T47D (cell line): Measurements from ENCODE around the gene GALNT17.

Experiments used
- DNase-seq, 2 experiments: peaks; one replicate each; pipeline versions ENCODE4 v3.0.0 to v3.0.0-alpha.2; 2011 to 2012; ENCODE audit warnings: low read depth in 1 of 2, low spot score in 1 of 2
- JUND ChIP-seq: IDR thresholded peaks from 2 replicates; pipeline ENCODE4 v1.6.1; 2012; ENCODE audit warnings: low read depth
- in situ Hi-C: cut with HindIII; loops from 2 replicates; pipeline ENCODE4 v1.10.0; 2016; ENCODE audit warnings: low sequenced_read_pairs, low pct_unique_long_range_greater_than_20kb

GALNT17 gene

GRCh38 chr7:71697400-71697799, 565.5 kb downstream of the GALNT17 start:
- in situ Hi-C loops = no loop called here
- DNase-seq = no peak
- TF ChIP-seq JUND = no peak

DNA sequence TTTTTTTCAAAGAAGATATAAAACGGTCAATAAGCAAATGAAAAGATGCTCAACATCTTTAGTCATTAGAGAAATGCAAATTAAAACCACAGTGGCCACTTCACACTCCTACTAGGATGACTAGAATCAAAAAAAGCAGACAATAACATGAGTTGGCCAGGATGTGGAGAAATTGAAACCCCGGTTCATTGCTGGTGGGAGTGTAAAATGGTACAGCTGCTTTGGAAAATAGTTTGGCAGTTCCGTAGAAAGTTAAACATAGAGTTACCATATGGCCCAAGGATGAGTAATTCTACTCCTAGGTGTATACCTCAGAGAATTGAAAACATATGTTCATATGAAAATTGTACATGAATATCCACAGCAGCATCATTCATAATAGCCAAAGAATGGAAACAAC, 573.3 kb downstream of the GALNT17 start:
- in situ Hi-C loops = no loop called here
- no peak for TF ChIP-seq JUND
- no peak for DNase-seq

DNA sequence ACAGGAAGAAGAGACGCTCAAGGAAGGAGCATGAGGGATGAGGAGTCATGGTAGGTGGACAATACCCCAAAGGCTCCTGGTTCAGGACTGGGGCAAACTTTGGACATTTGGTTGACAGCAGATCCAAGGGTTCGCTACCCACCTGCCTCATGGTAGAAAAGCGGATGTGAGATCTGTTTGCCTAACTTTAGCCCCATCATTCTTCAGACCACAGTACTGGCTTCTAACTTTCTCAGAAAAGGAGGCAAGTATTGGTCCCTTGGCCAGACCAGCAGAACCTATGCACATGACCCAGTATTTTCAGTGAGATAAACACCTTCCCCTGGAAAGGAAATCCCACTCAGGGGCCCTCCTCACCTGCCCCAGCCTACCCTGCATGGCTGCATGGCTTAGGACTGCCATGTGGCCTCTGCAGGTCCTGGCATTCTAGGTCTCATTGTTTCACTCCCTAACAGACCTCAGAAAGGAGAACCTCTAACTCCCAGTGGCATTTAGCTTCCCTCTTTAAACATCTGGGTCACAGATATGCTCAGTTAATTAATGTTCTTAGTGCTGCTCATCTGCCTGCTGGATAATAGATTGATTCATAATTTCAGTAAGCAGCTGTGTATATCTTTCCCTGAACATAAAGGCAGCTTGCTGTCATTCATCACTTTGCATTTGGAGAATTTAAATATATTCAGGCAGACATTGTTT, 574.1 kb downstream of the GALNT17 start:
- in situ Hi-C loops = no loop called here
- no peak for TF ChIP-seq JUND
- no peak for DNase-seq

DNA sequence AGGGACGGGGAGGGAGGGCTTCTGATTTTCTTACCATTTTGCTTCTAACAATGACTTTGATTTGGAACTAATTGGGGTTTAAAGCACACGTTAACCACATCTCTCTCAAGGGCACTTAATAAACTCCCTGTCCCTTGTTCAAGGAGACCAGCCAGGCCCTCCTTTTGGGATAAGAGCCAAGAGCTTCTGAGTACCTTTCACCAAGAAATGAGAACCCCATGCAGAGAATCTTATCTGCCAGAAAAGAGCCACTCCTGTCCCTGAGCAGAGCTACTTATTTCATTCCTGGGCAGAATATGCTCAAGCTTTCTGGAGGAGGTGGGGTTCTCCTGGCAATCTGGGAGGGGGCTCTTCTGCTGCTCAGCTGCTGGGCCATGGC, 574.6 kb downstream of the GALNT17 start:
- in situ Hi-C loops = no loop called here
- no peak for TF ChIP-seq JUND
- no peak for DNase-seq

DNA sequence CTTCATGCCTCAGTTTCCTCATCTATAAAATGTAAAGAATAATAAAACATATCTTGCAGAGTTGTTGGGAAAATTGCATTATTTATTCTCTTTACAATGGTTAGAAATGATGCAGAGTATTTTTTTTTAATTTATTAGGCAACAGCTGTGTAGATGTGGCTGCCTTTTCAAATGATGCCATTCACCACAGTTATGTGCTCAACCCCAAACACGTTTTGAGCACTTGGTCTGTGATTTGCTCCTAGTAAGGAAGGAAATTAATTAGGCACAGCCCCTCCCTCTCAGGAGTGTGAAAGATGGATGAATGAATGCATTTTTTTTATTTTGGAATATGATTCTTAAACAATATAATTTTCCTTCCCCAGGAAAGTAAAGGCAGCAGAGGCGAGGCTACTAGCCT, 575.1 kb downstream of the GALNT17 start:
- no peak for DNase-seq
- in situ Hi-C loops = no loop called here
- no peak for TF ChIP-seq JUND

GRCh38 chr7:71708710-71709109, 576.8 kb downstream of the GALNT17 start:
- no peak for TF ChIP-seq JUND
- in situ Hi-C loops = no loop called here
- DNase-seq = no peak

GRCh38 chr7:71710442-71710841, 578.5 kb downstream of the GALNT17 start:
- in situ Hi-C loops = no loop called here
- no peak for TF ChIP-seq JUND
- no peak for DNase-seq

- no peak for TF ChIP-seq JUND
- in situ Hi-C loops = no loop called here
- no peak for DNase-seq
These were observed 580.8 kb downstream of the GALNT17 start for GRCh38 chr7:71712653-71713180.

DNA sequence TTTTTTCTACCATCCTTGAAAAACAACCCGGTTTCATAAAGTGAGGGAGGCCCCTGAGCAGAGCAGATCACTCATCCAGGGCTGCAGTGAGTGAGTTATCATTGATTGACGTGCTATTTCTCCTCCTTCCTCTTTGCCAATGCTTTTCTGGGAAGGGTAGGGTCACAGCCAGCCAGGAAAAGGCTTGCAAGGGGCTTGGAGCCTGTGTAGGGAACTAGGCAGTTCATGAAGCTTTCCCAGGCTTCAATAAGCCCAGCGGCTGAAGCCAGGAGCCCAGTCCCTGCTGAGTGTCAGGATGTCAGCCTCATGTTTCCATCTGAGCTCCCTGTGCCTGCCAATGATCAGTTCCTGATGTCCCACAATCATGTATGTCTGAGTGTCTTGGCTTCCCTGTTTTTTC, 584.7 kb downstream of the GALNT17 start:
- in situ Hi-C loops = no loop called here
- no peak for DNase-seq
- TF ChIP-seq JUND = no peak

DNA sequence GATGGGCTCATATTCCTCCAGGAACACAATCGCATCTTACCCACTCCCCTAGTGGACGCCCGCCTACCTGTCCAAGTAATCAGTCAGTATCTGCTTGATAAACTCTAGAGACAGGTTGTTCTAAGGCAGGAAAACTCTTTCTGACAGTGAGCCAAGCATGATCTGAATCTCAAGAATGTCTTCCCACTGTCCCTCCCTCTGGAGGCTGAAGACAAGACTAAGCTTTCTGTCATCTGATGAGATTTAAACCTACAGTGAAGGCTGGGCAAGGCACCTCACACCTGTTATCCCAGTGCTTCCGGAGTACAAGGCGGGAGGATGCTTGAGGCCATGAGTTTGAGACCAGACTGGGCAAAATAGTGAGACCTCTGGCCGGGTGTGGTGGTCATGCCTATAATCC, 586.6 kb downstream of the GALNT17 start:
- in situ Hi-C loops = no loop called here
- DNase-seq = no peak
- TF ChIP-seq JUND = no peak

- no peak for DNase-seq
- in situ Hi-C loops = no loop called here
- no peak for TF ChIP-seq JUND
These were observed 589.8 kb downstream of the GALNT17 start for GRCh38 chr7:71721742-71722141.

DNA sequence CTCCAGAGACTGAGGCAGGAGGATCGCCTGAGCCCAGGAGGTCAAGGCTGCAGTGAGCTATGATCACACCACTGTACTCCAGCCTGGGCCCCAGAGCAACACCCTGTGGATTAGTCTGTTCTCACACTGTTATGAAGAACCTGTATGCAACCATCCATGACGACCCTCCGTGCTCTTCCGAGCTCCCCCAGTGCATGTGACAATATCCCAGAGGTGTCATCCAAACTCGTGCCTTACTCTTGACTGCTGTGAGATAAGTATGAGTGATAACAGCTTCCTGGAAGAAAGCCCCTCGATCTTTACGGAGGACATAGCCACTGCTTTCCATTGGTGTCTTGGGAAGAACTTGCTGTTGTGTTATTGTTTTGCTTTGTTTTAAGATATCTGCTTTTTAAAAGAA, 591.9 kb downstream of the GALNT17 start:
- TF ChIP-seq JUND = no peak
- DNase-seq = no peak
- in situ Hi-C loops = no loop called here

- TF ChIP-seq JUND = no peak
- no peak for DNase-seq
- in situ Hi-C loops = no loop called here
These were observed 595.4 kb downstream of the GALNT17 start for GRCh38 chr7:71727347-71727746.

- no peak for TF ChIP-seq JUND
- no peak for DNase-seq
- in situ Hi-C loops = no loop called here
These were observed 599.8 kb downstream of the GALNT17 start for GRCh38 chr7:71731740-71732139.
